H9 (cell line): ENCODE results near the gene PPFIBP2. TPM values are rescaled to one million over a fixed set of nuclear protein-coding genes. Genes with fewer than 3 reads are reported as not detected.

Experiments
- DNase-seq: peaks from one replicate; pipeline ENCODE4 v3.0.0-alpha.2; 2017
- H2AFZ ChIP-seq: one replicate; pipeline ENCODE4 v1.6.1; 2013; ENCODE audit warnings: mild to moderate bottlenecking, low read length, control low read depth, moderate library complexity
- H2AK5ac ChIP-seq: 2 replicates; pipeline ENCODE4 v1.6.1; 2013; ENCODE audit warnings: low read length, control low read depth, mixed read lengths; ENCODE audit not compliant: insufficient read length
- H2BK120ac ChIP-seq: one replicate; pipeline ENCODE4 v1.6.1; 2013; ENCODE audit warnings: low read depth, mild to moderate bottlenecking, low read length, control low read depth, inconsistent platforms; ENCODE audit not compliant: poor library complexity, severe bottlenecking
- H2BK12ac ChIP-seq: 2 replicates; pipeline ENCODE4 v1.6.1; 2013; ENCODE audit warnings: low read length, control low read depth, mixed read lengths, low read depth; ENCODE audit not compliant: insufficient read length
- H2BK15ac ChIP-seq: 2 replicates; pipeline ENCODE4 v1.6.1; 2013; ENCODE audit warnings: low read depth, low read length, control low read depth
- H2BK20ac ChIP-seq: one replicate; pipeline ENCODE4 v1.6.1; 2013; ENCODE audit warnings: low read depth, mild to moderate bottlenecking, low read length, control low read depth, inconsistent platforms; ENCODE audit not compliant: poor library complexity, severe bottlenecking
- H2BK5ac ChIP-seq: 2 replicates; pipeline ENCODE4 v1.6.1; 2013; ENCODE audit warnings: low read length, control low read depth, mixed read lengths; ENCODE audit not compliant: insufficient read length
- H3K14ac ChIP-seq: 2 replicates; pipeline ENCODE4 v1.6.1; 2013; ENCODE audit warnings: low read length, control low read depth; ENCODE audit not compliant: insufficient read depth
- H3K18ac ChIP-seq: 2 replicates; pipeline ENCODE4 v1.6.1; 2013; ENCODE audit warnings: low read depth, mild to moderate bottlenecking, mixed read lengths, low read length, control low read depth; ENCODE audit not compliant: insufficient read length
- H3K23ac ChIP-seq: 2 replicates; pipeline ENCODE4 v1.6.1; 2013; ENCODE audit warnings: low read length, control low read depth, mixed read lengths, low read depth; ENCODE audit not compliant: insufficient read length
- H3K23me2 ChIP-seq: 2 replicates; pipeline ENCODE4 v1.6.1; 2013; ENCODE audit warnings: low read depth, mild to moderate bottlenecking, mixed read lengths, low read length, control low read depth; ENCODE audit not compliant: insufficient read length, poor library complexity, severe bottlenecking
- H3K27ac ChIP-seq: 2 replicates; pipeline ENCODE4 v1.5.1; 2013; ENCODE audit warnings: low read length, control low read depth, mixed read lengths, low read depth; ENCODE audit not compliant: insufficient read length
- H3K27me3 ChIP-seq: 2 replicates; pipeline ENCODE4 v1.6.1; 2013; ENCODE audit warnings: low read length, control low read depth, inconsistent platforms; ENCODE audit not compliant: insufficient read depth
- H3K4ac ChIP-seq: 2 replicates; pipeline ENCODE4 v1.6.1; 2013; ENCODE audit warnings: low read depth, mild to moderate bottlenecking, control low read depth, inconsistent platforms, low read length, moderate library complexity
- H3K4me1 ChIP-seq: 2 replicates; pipeline ENCODE4 v1.6.1; 2013; ENCODE audit warnings: low read length, control low read depth, inconsistent platforms; ENCODE audit not compliant: insufficient read depth
- H3K4me2 ChIP-seq: 2 replicates; pipeline ENCODE4 v1.6.1; 2013; ENCODE audit warnings: low read length, control low read depth, mixed read lengths; ENCODE audit not compliant: insufficient read length, insufficient read depth
- H3K56ac ChIP-seq: 2 replicates; pipeline ENCODE4 v1.6.1; 2013; ENCODE audit warnings: low read depth, mild to moderate bottlenecking, mixed read lengths, low read length, control low read depth; ENCODE audit not compliant: insufficient read length
- H3K79me1 ChIP-seq: 2 replicates; pipeline ENCODE4 v1.6.1; 2013; ENCODE audit warnings: low read depth, mild to moderate bottlenecking, moderate library complexity, low read length, control low read depth, inconsistent platforms; ENCODE audit not compliant: insufficient read depth, poor library complexity, severe bottlenecking
- H3K79me2 ChIP-seq: 2 replicates; pipeline ENCODE4 v1.6.1; 2013; ENCODE audit warnings: low read length, control low read depth, inconsistent platforms; ENCODE audit not compliant: insufficient read depth
- H3K9ac ChIP-seq: 2 replicates; pipeline ENCODE4 v1.6.1; 2013; ENCODE audit warnings: low read length, control low read depth, mixed read lengths; ENCODE audit not compliant: insufficient read length; ENCODE audit errors: extremely low read depth
- H3K9me3 ChIP-seq: one replicate; pipeline ENCODE4 v1.6.1; 2013; ENCODE audit warnings: low read depth, low read length, inconsistent platforms; ENCODE audit not compliant: control insufficient read depth
- H3T11ph ChIP-seq: one replicate; pipeline ENCODE4 v1.6.1; 2013; ENCODE audit warnings: mild to moderate bottlenecking, low read length, control low read depth, inconsistent platforms
- H4K20me1 ChIP-seq: one replicate; pipeline ENCODE4 v1.6.1; 2013; ENCODE audit not compliant: control insufficient read depth, insufficient read length, insufficient read depth
- H4K5ac ChIP-seq: 2 replicates; pipeline ENCODE4 v1.6.1; 2013; ENCODE audit warnings: low read depth, mild to moderate bottlenecking, mixed read lengths, low read length, control low read depth; ENCODE audit not compliant: insufficient read length
- H4K8ac ChIP-seq: replicated peaks from 2 replicates; pipeline ENCODE4 v1.6.1; 2013; ENCODE audit warnings: low read length, control low read depth, mixed read lengths, low read depth; ENCODE audit not compliant: insufficient read length
- H4K91ac ChIP-seq: 2 replicates; pipeline ENCODE4 v1.6.1; 2013; ENCODE audit warnings: low read depth, mild to moderate bottlenecking, moderate library complexity, mixed read lengths, low read length, control low read depth; ENCODE audit not compliant: insufficient read length
- H3K27ac Mint-ChIP-seq, 3 experiments: 2 replicates in 2 of 3; 3 replicates in 1 of 3; pipeline ENCODE4 v1.8.0; 2020 to 2021; ENCODE audit warnings: mixed read lengths in 3 of 3, mild to moderate bottlenecking in 1 of 3, moderate library complexity in 1 of 3
- H3K27me3 Mint-ChIP-seq: 2 replicates; pipeline ENCODE4 v1.8.0; 2021; ENCODE audit warnings: low read depth, mild to moderate bottlenecking, moderate library complexity, mixed read lengths
- H3K36me3 Mint-ChIP-seq, 3 experiments: 2 replicates in 2 of 3; 3 replicates in 1 of 3; pipeline ENCODE4 v1.8.0; 2020 to 2021; ENCODE audit warnings: low read depth in 3 of 3, mixed read lengths in 3 of 3; ENCODE audit not compliant: insufficient read depth in 1 of 3
- H3K4me1 Mint-ChIP-seq, 2 experiments: 2 replicates each; pipeline ENCODE4 v1.8.0; 2020; ENCODE audit warnings: mixed read lengths in 2 of 2
- H3K4me3 Mint-ChIP-seq, 2 experiments: 2 replicates in 1 of 2; 3 replicates in 1 of 2; pipeline ENCODE4 v1.8.0; 2020 to 2021; ENCODE audit warnings: mild to moderate bottlenecking in 2 of 2, mixed read lengths in 2 of 2, moderate library complexity in 1 of 2
- H3K9me3 Mint-ChIP-seq, 2 experiments: 2 replicates in 1 of 2; 3 replicates in 1 of 2; pipeline ENCODE4 v1.8.0; 2020; ENCODE audit warnings: mild to moderate bottlenecking in 2 of 2, mixed read lengths in 2 of 2, moderate library complexity in 1 of 2
- WGBS: extraction: QIAGEN DNeasy Blood & Tissue Kit; methylation state at CpG from one replicate; pipeline ENCODE4 v1.1.7; 2013; ENCODE audit warnings: missing lambda C conversion rate, low lambda C conversion rate, mixed read lengths; ENCODE audit not compliant: insufficient read length; ENCODE audit errors: extremely low coverage; 5-methylcytosine and 5-hydroxymethylcytosine counted together
- total RNA-seq: library from RNA; stranded (reverse); gene quantifications from 2 replicates; pipeline ENCODE4 v1.2.1, GENCODE V29; 2021
- TF ChIP-seq, protein P1 (sequence below): fragments of 200-600 bp; sonication (generic); conservative IDR thresholded peaks from 3 replicates; pipeline ENCODE4 v1.8.0; 2021; ENCODE audit warnings: antibody characterized with exemption, mild to moderate bottlenecking

The PPFIBP2 gene
- total RNA-seq, 1 experiment from 2014 or later, result 8.3 TPM

- no peak overlapping the region; a peak in 1 of 5 replicates for H3K4me3 Mint-ChIP-seq
- no peak overlapping the region for H2BK12ac ChIP-seq
- no peaks in the 10 kb centered on the region; the same call in 1 of the 2 replicates for H3K27me3 Mint-ChIP-seq
Measured at GRCh38 chr11:7552666-7553065, 38.9 kb downstream of the PPFIBP2 start.

More at GRCh38 chr11:7552666-7553065, 38.9 kb downstream of the PPFIBP2 start:
- Histone ChIP-seq H3K27ac (no peak overlapping the region), H2AFZ (no peak overlapping the region), H4K91ac (no peak overlapping the region), H3K27me3 (no peaks in the 10 kb centered on the region), H2AK5ac (no peak overlapping the region), H2BK15ac (no peak overlapping the region), H3K9ac (no peak overlapping the region), H2BK5ac (no peak overlapping the region), H3K79me2 (no peaks in the 10 kb centered on the region), H3K4me2 (no peak overlapping the region), H3K14ac (no peak overlapping the region), H3K9me3 (no peaks in the 10 kb centered on the region), H3K56ac (no peak overlapping the region), H4K20me1 (no peaks in the 10 kb centered on the region), H3K4me1 (peaks cover 6% of the 10 kb centered on the region; the same call in 1 of the 2 replicates), H3K18ac (no peak overlapping the region), H4K8ac (no peak overlapping the region), H3K4ac (no peak overlapping the region), H3T11ph (no peak overlapping the region), H3K23me2 (no peaks in the 10 kb centered on the region), H2BK120ac (no peak overlapping the region), H4K5ac (no peak overlapping the region), H2BK20ac (no peak overlapping the region), H3K79me1 (no peaks in the 10 kb centered on the region), H3K23ac (no peak overlapping the region)
- Mint-ChIP-seq H3K9me3 (no peaks in the 10 kb centered on the region), H3K36me3 (no peaks in the 10 kb centered on the region; a peak in 1 of 7 replicates), H3K27ac (peak overlapping the region in 1 of 3 experiments; percentile 46; a peak in 1 of 7 replicates), H3K4me1 (peaks cover 11 to 17% of the 10 kb centered on the region in 2 experiments)
- WGBS, result no CpG with 5 or more reads among the region's 4 CpGs
- DNase-seq, result no peak
- TF ChIP-seq, protein P1, sequence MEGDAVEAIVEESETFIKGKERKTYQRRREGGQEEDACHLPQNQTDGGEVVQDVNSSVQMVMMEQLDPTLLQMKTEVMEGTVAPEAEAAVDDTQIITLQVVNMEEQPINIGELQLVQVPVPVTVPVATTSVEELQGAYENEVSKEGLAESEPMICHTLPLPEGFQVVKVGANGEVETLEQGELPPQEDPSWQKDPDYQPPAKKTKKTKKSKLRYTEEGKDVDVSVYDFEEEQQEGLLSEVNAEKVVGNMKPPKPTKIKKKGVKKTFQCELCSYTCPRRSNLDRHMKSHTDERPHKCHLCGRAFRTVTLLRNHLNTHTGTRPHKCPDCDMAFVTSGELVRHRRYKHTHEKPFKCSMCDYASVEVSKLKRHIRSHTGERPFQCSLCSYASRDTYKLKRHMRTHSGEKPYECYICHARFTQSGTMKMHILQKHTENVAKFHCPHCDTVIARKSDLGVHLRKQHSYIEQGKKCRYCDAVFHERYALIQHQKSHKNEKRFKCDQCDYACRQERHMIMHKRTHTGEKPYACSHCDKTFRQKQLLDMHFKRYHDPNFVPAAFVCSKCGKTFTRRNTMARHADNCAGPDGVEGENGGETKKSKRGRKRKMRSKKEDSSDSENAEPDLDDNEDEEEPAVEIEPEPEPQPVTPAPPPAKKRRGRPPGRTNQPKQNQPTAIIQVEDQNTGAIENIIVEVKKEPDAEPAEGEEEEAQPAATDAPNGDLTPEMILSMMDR, result no peak
